Activated naive CD8-positive, alpha-beta T cell treated with anti-CD3 and anti-CD28 coated beads for 36 hours (primary cell): ENCODE results near the gene ACE2. TPM values are rescaled to one million over a fixed set of nuclear protein-coding genes. Genes with fewer than 3 reads are reported as not detected.
"Not testable (repeated sequence)": the region's sequence is repeated elsewhere in the genome, so short reads cannot be mapped to it uniquely, and the experiment has no call there.

Experiments used
- DNase-seq: peaks from one replicate; pipeline ENCODE4 v3.0.0; 2021
- H3K27ac Mint-ChIP-seq: one replicate; pipeline ENCODE4 v1.8.0; 2022; ENCODE audit warnings: mild to moderate bottlenecking, moderate library complexity, mixed read lengths
- H3K27me3 Mint-ChIP-seq: one replicate; pipeline ENCODE4 v1.8.0; 2022; ENCODE audit warnings: mild to moderate bottlenecking, mixed read lengths
- H3K36me3 Mint-ChIP-seq: one replicate; pipeline ENCODE4 v1.8.0; 2021; ENCODE audit warnings: mild to moderate bottlenecking, mixed read lengths
- H3K4me1 Mint-ChIP-seq: one replicate; pipeline ENCODE4 v1.8.0; 2021; ENCODE audit warnings: mixed read lengths
- H3K4me3 Mint-ChIP-seq: one replicate; pipeline ENCODE4 v1.8.0; 2022; ENCODE audit warnings: mild to moderate bottlenecking, moderate library complexity, mixed read lengths
- H3K9me3 Mint-ChIP-seq: one replicate; pipeline ENCODE4 v1.8.0; 2022; ENCODE audit warnings: mixed read lengths
- total RNA-seq, 2 experiments: library from RNA; stranded (reverse); gene quantifications; one replicate each; pipeline ENCODE4 v1.2.3, GENCODE V29; 2021

Gene ACE2
- total RNA-seq: under 1 TPM in 1 of 2 experiments, not detected in 1; 0.10 TPM

- H3K27me3 Mint-ChIP-seq: no peaks in the 10 kb centered on the region
- no peak within 1 kb of the TSS for H3K27ac Mint-ChIP-seq
- H3K36me3 Mint-ChIP-seq: no peaks in the 10 kb centered on the region
- DNase-seq: no peak
- H3K9me3 Mint-ChIP-seq: no peaks in the 10 kb centered on the region
- no peak within 1 kb of the TSS for H3K4me3 Mint-ChIP-seq
- H3K4me1 Mint-ChIP-seq: no peaks in the 10 kb centered on the region
Observed at GRCh38 chrX:15600745-15601144, at the start of gene ACE2. TSS of gene ACE2 (minus strand) at chrX:15600960. CDS start at chrX:15600911, 49 bp downstream.

GRCh38 chrX:15647510-15647909 lies 46.8 kb upstream of the ACE2 start:
- H3K36me3 Mint-ChIP-seq, H3K27me3 Mint-ChIP-seq, H3K4me3 Mint-ChIP-seq, H3K27ac Mint-ChIP-seq, DNase-seq, H3K9me3 Mint-ChIP-seq: not testable (repeated sequence)
- H3K4me1 Mint-ChIP-seq: peaks cover 12% of the 10 kb centered on the region

GRCh38 chrX:15646543-15646942 lies 45.8 kb upstream of the ACE2 start:
- no peak overlapping the region for H3K4me3 Mint-ChIP-seq
- H3K36me3 Mint-ChIP-seq: no peaks in the 10 kb centered on the region
- H3K4me1 Mint-ChIP-seq: peaks cover 12% of the 10 kb centered on the region
- H3K27ac Mint-ChIP-seq: no peak overlapping the region
- H3K9me3 Mint-ChIP-seq: no peaks in the 10 kb centered on the region
- no peaks in the 10 kb centered on the region for H3K27me3 Mint-ChIP-seq
- no peak for DNase-seq

GRCh38 chrX:15646031-15646430 lies 45.3 kb upstream of the ACE2 start:
- Mint-ChIP-seq H3K27me3 (no peaks in the 10 kb centered on the region), H3K4me1 (peaks cover 12% of the 10 kb centered on the region), H3K4me3 (no peak overlapping the region), H3K9me3 (no peaks in the 10 kb centered on the region), H3K36me3 (no peaks in the 10 kb centered on the region), H3K27ac (no peak overlapping the region)
- no peak for DNase-seq

- Mint-ChIP-seq H3K4me3 (no peak overlapping the region), H3K36me3 (no peaks in the 10 kb centered on the region), H3K27ac (no peak overlapping the region), H3K9me3 (no peaks in the 10 kb centered on the region), H3K27me3 (no peaks in the 10 kb centered on the region), H3K4me1 (peaks cover 12% of the 10 kb centered on the region)
- DNase-seq: no peak
Observed at GRCh38 chrX:15645266-15645665, 44.5 kb upstream of the ACE2 start.

- Mint-ChIP-seq H3K4me1 (peaks cover 12% of the 10 kb centered on the region), H3K36me3 (no peaks in the 10 kb centered on the region), H3K27me3 (no peaks in the 10 kb centered on the region), H3K4me3 (no peak overlapping the region), H3K9me3 (no peaks in the 10 kb centered on the region), H3K27ac (no peak overlapping the region)
- no peak for DNase-seq
Observed at GRCh38 chrX:15644560-15644872, 43.8 kb upstream of the ACE2 start.

- Mint-ChIP-seq H3K27me3 (no peaks in the 10 kb centered on the region), H3K36me3 (no peaks in the 10 kb centered on the region), H3K9me3 (no peaks in the 10 kb centered on the region), H3K27ac (no peak overlapping the region), H3K4me3 (no peak overlapping the region), H3K4me1 (peaks cover 12% of the 10 kb centered on the region)
- no peak for DNase-seq
Observed at GRCh38 chrX:15643786-15644559, 43.2 kb upstream of the ACE2 start.

GRCh38 chrX:15631637-15632036 lies 30.9 kb upstream of the ACE2 start:
- no peak overlapping the region for H3K4me3 Mint-ChIP-seq
- H3K4me1 Mint-ChIP-seq: no peaks in the 10 kb centered on the region
- no peaks in the 10 kb centered on the region for H3K27me3 Mint-ChIP-seq
- H3K9me3 Mint-ChIP-seq: no peaks in the 10 kb centered on the region
- no peak overlapping the region for H3K27ac Mint-ChIP-seq
- H3K36me3 Mint-ChIP-seq: no peaks in the 10 kb centered on the region
- DNase-seq: no peak

- H3K27me3 Mint-ChIP-seq: no peaks in the 10 kb centered on the region
- H3K4me3 Mint-ChIP-seq: no peak overlapping the region
- H3K9me3 Mint-ChIP-seq: no peaks in the 10 kb centered on the region
- no peak for DNase-seq
- no peaks in the 10 kb centered on the region for H3K36me3 Mint-ChIP-seq
- no peak overlapping the region for H3K27ac Mint-ChIP-seq
- no peaks in the 10 kb centered on the region for H3K4me1 Mint-ChIP-seq
Observed at GRCh38 chrX:15623054-15623453, 22.3 kb upstream of the ACE2 start.

GRCh38 chrX:15619053-15619755 lies 18.4 kb upstream of the ACE2 start:
- Mint-ChIP-seq H3K4me1 (no peaks in the 10 kb centered on the region), H3K27ac (no peak overlapping the region), H3K36me3 (no peaks in the 10 kb centered on the region), H3K9me3 (no peaks in the 10 kb centered on the region), H3K4me3 (no peak overlapping the region), H3K27me3 (no peaks in the 10 kb centered on the region)
- no peak for DNase-seq

GRCh38 chrX:15617111-15617510 lies 16.4 kb upstream of the ACE2 start:
- no peak overlapping the region for H3K27ac Mint-ChIP-seq

GRCh38 chrX:15616531-15616930 lies 15.8 kb upstream of the ACE2 start:
- H3K4me3 Mint-ChIP-seq: no peak overlapping the region
- DNase-seq: no peak
- H3K27ac Mint-ChIP-seq: no peak overlapping the region

More at GRCh38 chrX:15617111-15617510, 16.4 kb upstream of the ACE2 start:
- Mint-ChIP-seq H3K4me3 (no peak overlapping the region), H3K9me3 (no peaks in the 10 kb centered on the region), H3K27me3 (no peaks in the 10 kb centered on the region), H3K36me3 (no peaks in the 10 kb centered on the region), H3K4me1 (no peaks in the 10 kb centered on the region)
- DNase-seq: no peak

GRCh38 chrX:15607067-15607466 lies 6.3 kb upstream of the ACE2 start:
- H3K27ac Mint-ChIP-seq: no peak overlapping the region
- no peaks in the 10 kb centered on the region for H3K4me1 Mint-ChIP-seq
- no peak overlapping the region for H3K4me3 Mint-ChIP-seq
- no peaks in the 10 kb centered on the region for H3K9me3 Mint-ChIP-seq
- no peaks in the 10 kb centered on the region for H3K27me3 Mint-ChIP-seq
- no peak for DNase-seq
- H3K36me3 Mint-ChIP-seq: no peaks in the 10 kb centered on the region

More at GRCh38 chrX:15616531-15616930, 15.8 kb upstream of the ACE2 start:
- H3K27me3 Mint-ChIP-seq: no peaks in the 10 kb centered on the region
- H3K9me3 Mint-ChIP-seq: no peaks in the 10 kb centered on the region
- no peaks in the 10 kb centered on the region for H3K4me1 Mint-ChIP-seq
- H3K36me3 Mint-ChIP-seq: no peaks in the 10 kb centered on the region

- Mint-ChIP-seq H3K9me3 (no peaks in the 10 kb centered on the region), H3K4me1 (no peaks in the 10 kb centered on the region), H3K36me3 (no peaks in the 10 kb centered on the region), H3K4me3 (no peak overlapping the region), H3K27me3 (no peaks in the 10 kb centered on the region), H3K27ac (no peak overlapping the region)
- DNase-seq: no peak
Observed at GRCh38 chrX:15606136-15606535, 5.4 kb upstream of the ACE2 start.

- Mint-ChIP-seq H3K36me3 (no peaks in the 10 kb centered on the region), H3K9me3 (no peaks in the 10 kb centered on the region), H3K27me3 (no peaks in the 10 kb centered on the region), H3K4me3 (no peak overlapping the region), H3K27ac (no peak overlapping the region), H3K4me1 (no peaks in the 10 kb centered on the region)
- no peak for DNase-seq
Observed at GRCh38 chrX:15605226-15605625, 4.5 kb upstream of the ACE2 start.

GRCh38 chrX:15602761-15603160 lies 2.0 kb upstream of the ACE2 start:
- no peak for DNase-seq
- Mint-ChIP-seq H3K4me3 (no peak overlapping the region), H3K27ac (no peak overlapping the region), H3K36me3 (no peaks in the 10 kb centered on the region), H3K27me3 (no peaks in the 10 kb centered on the region), H3K4me1 (no peaks in the 10 kb centered on the region), H3K9me3 (no peaks in the 10 kb centered on the region)
